ENCODE measurements around the gene KCMF1. TPM values are rescaled to one million over a fixed set of nuclear protein-coding genes. Genes with fewer than 3 reads are reported as not detected.

KCMF1 gene
- total RNA-seq, 1 experiment from 2014 or later, result 97.8 TPM

- Histone ChIP-seq H3K4me2 (peak overlapping the region; percentile 10; the same call in 1 of the 2 replicates), H4K20me1 (ENCODE audit: insufficient read depth) (peaks cover 3% of the 10 kb centered on the region; the same call in 1 of the 2 replicates), H3K4me3 (no peak overlapping the region), H3K79me2 (ENCODE audit: low read depth) (no peaks in the 10 kb centered on the region), H3F3A (ENCODE audit: insufficient read depth, low read depth) (peaks cover 44% of the 10 kb centered on the region), H3K27me3 (ENCODE audit: insufficient read depth, low read depth) (no peaks in the 10 kb centered on the region), H3K9me2 (ENCODE audit: insufficient read depth) (no peaks in the 10 kb centered on the region), H3K9me3 (ENCODE audit: insufficient read depth, low read depth) (no peaks in the 10 kb centered on the region), H2AFZ (no peak overlapping the region), H3K4me1 (replicated peaks; ENCODE audit: insufficient read depth) (peaks cover 22% of the 10 kb centered on the region), H3K27ac (peak overlapping the region; percentile 54), H3K36me3 (ENCODE audit: low read depth) (0 out of 2 replicates have a peak, but pooled peaks cover 17% of the 10 kb centered on the region)
- peak; percentile 74 to 76 for DNase-seq
- CTCF ChIA-PET, result interaction anchor here (0.7 to 1.8 kb wide), 6 partner anchors 13 to 247 kb away, joined by 3 to 7 read pairs (median 4); no protein-coding TSS in a partner anchor
- intact Hi-C loops (cut with micrococcal nuclease; ENCODE audit: unreplicated experiment), result no loop called here
- POLR2A ChIA-PET (ENCODE audit: unreplicated experiment), result interaction anchor here (0.8 kb wide), 1 partner anchor 95 kb away, joined by 7 read pairs; no protein-coding TSS in a partner anchor
- TF ChIP-seq CTCF (conservative IDR thresholded peaks at IDR 0.05) (no peak), EZH2 (IDR thresholded peaks at IDR 0.05; ENCODE audit: low read depth) (no peak)
- BruUV-seq (replicated peaks), result no TSS peak
Measured at GRCh38 chr2:85053802-85054201, 82.8 kb downstream of the KCMF1 start.

GRCh38 chr2:85057226-85057962 lies 86.4 kb downstream of the KCMF1 start:
- POLR2A ChIA-PET (ENCODE audit: unreplicated experiment), result interaction anchor here (0.6 kb wide), 2 partner anchors 28 to 488 kb away, joined by 4 to 8 read pairs; no protein-coding TSS in a partner anchor
- Histone ChIP-seq H3K36me3 (ENCODE audit: low read depth) (0 out of 2 replicates have a peak, but pooled peaks cover 9% of the 10 kb centered on the region), H3K79me2 (ENCODE audit: low read depth) (no peaks in the 10 kb centered on the region), H3K4me2 (no peak overlapping the region), H3K9me3 (ENCODE audit: insufficient read depth, low read depth) (no peaks in the 10 kb centered on the region), H4K20me1 (ENCODE audit: insufficient read depth) (no peaks in the 10 kb centered on the region), H3K4me1 (replicated peaks; ENCODE audit: insufficient read depth) (peaks cover 21% of the 10 kb centered on the region), H3K4me3 (no peak overlapping the region), H3K27me3 (ENCODE audit: insufficient read depth, low read depth) (no peaks in the 10 kb centered on the region), H3K9me2 (ENCODE audit: insufficient read depth) (no peaks in the 10 kb centered on the region), H3K27ac (no peak overlapping the region), H3F3A (ENCODE audit: insufficient read depth, low read depth) (peaks cover 42% of the 10 kb centered on the region), H2AFZ (no peak overlapping the region)
- intact Hi-C loops (cut with micrococcal nuclease; ENCODE audit: unreplicated experiment), result no loop called here
- peak in 1 of 2 experiments; percentile 16 for DNase-seq
- no TSS peak for BruUV-seq (replicated peaks)
- CTCF ChIA-PET, result no interaction called here
- TF ChIP-seq CTCF (conservative IDR thresholded peaks at IDR 0.05), result no peak
- no peak for TF ChIP-seq EZH2 (IDR thresholded peaks at IDR 0.05; ENCODE audit: low read depth)

- ChIA-PET CTCF (no interaction called here), POLR2A (ENCODE audit: unreplicated experiment) (no interaction called here)
- Histone ChIP-seq H3K79me2 (ENCODE audit: low read depth) (no peaks in the 10 kb centered on the region), H3K27ac (no peak overlapping the region), H3K4me3 (no peak overlapping the region), H3K27me3 (ENCODE audit: insufficient read depth, low read depth) (peaks cover 3% of the 10 kb centered on the region; the same call in 1 of the 2 replicates), H3K36me3 (ENCODE audit: low read depth) (no peaks in the 10 kb centered on the region), H2AFZ (no peak overlapping the region), H4K20me1 (ENCODE audit: insufficient read depth) (no peaks in the 10 kb centered on the region), H3F3A (ENCODE audit: insufficient read depth, low read depth) (peaks cover 21% of the 10 kb centered on the region; the same call in 1 of the 2 replicates), H3K4me1 (replicated peaks; ENCODE audit: insufficient read depth) (no peaks in the 10 kb centered on the region), H3K9me2 (ENCODE audit: insufficient read depth) (no peaks in the 10 kb centered on the region), H3K4me2 (no peak overlapping the region), H3K9me3 (ENCODE audit: insufficient read depth, low read depth) (no peaks in the 10 kb centered on the region)
- TF ChIP-seq EZH2 (IDR thresholded peaks at IDR 0.05; ENCODE audit: low read depth) (no peak), CTCF (conservative IDR thresholded peaks at IDR 0.05) (no peak)
- intact Hi-C loops (cut with micrococcal nuclease; ENCODE audit: unreplicated experiment), result no loop called here
- no TSS peak for BruUV-seq (replicated peaks)
- no peak for DNase-seq
Measured at GRCh38 chr2:85061896-85062295, 90.9 kb downstream of the KCMF1 start.
